DOHH2 (cell line): ENCODE measurements around the gene BCAR3.

Experiments used
- H3F3A ChIP-seq: fragments of 200-600 bp; sonication (generic), shearing (Covaris generic); 2 replicates; pipeline ENCODE4 v1.6.0; 2016; ENCODE audit warnings: antibody characterized with exemption, mild to moderate bottlenecking; ENCODE audit not compliant: control insufficient read depth, insufficient read depth
- H3K27ac ChIP-seq: fragments of 200-600 bp; sonication (generic); 2 replicates; pipeline ENCODE4 v1.5.1; 2014; ENCODE audit warnings: low read depth, mild to moderate bottlenecking, low read length, moderate library complexity
- H3K27me3 ChIP-seq: fragments of 200-600 bp; sonication (generic); 2 replicates; pipeline ENCODE4 v1.6.1; 2014; ENCODE audit warnings: mild to moderate bottlenecking, low read length, mixed read lengths; ENCODE audit not compliant: control insufficient read depth
- H3K36me3 ChIP-seq: fragments of 200-600 bp; sonication (generic); 2 replicates; pipeline ENCODE4 v1.6.1; 2014; ENCODE audit warnings: mild to moderate bottlenecking, low read length, moderate library complexity, mixed read lengths; ENCODE audit not compliant: control insufficient read depth
- H3K4me1 ChIP-seq: fragments of 200-600 bp; sonication (generic); 2 replicates; pipeline ENCODE4 v1.6.1; 2014; ENCODE audit warnings: mild to moderate bottlenecking, low read length, mixed read lengths; ENCODE audit not compliant: control insufficient read depth
- H3K4me2 ChIP-seq: fragments of 200-600 bp; sonication (generic); 2 replicates; pipeline ENCODE4 v1.6.0; 2014; ENCODE audit warnings: mild to moderate bottlenecking, low read length, moderate library complexity
- H3K4me3 ChIP-seq: fragments of 200-600 bp; sonication (generic); 2 replicates; pipeline ENCODE4 v1.5.1; 2014; ENCODE audit warnings: mild to moderate bottlenecking, low read length, mixed read lengths
- H3K79me2 ChIP-seq: fragments of 200-600 bp; sonication (generic); 2 replicates; pipeline ENCODE4 v1.6.1; 2014; ENCODE audit warnings: mild to moderate bottlenecking, low read length, mixed read lengths; ENCODE audit not compliant: control insufficient read depth
- H3K9me2 ChIP-seq: fragments of 200-600 bp; sonication (generic); replicated peaks from 2 replicates; pipeline ENCODE4 v1.6.1; 2014; ENCODE audit warnings: mild to moderate bottlenecking, low read length, mixed read lengths; ENCODE audit not compliant: control insufficient read depth
- H3K9me3 ChIP-seq: fragments of 200-600 bp; sonication (generic); 2 replicates; pipeline ENCODE4 v1.6.1; 2014; ENCODE audit warnings: antibody characterized with exemption, low read length, mixed read lengths; ENCODE audit not compliant: control insufficient read depth, insufficient read depth
- H4K20me1 ChIP-seq: fragments of 200-600 bp; sonication (generic); 2 replicates; pipeline ENCODE4 v1.6.0; 2014; ENCODE audit warnings: low read depth, mild to moderate bottlenecking, antibody characterized with exemption, low read length, moderate library complexity; ENCODE audit not compliant: control insufficient read depth, insufficient read depth
- EZH2phosphoT487 ChIP-seq: fragments of 200-600 bp; sonication (generic); IDR thresholded peaks from 2 replicates; pipeline ENCODE4 v1.6.1; 2017; ENCODE audit warnings: borderline replicate concordance, mild to moderate bottlenecking, antibody characterized with exemption, low read length, moderate library complexity, mixed read lengths
- TF ChIP-seq, protein P1 (sequence below): fragments of 200-600 bp; sonication (generic); IDR thresholded peaks from one replicate; pipeline ENCODE4 v1.5.1; 2014; ENCODE audit warnings: antibody characterized with exemption, mild to moderate bottlenecking, low read depth, low read length; ENCODE audit not compliant: poor library complexity, severe bottlenecking

Gene BCAR3

DNA sequence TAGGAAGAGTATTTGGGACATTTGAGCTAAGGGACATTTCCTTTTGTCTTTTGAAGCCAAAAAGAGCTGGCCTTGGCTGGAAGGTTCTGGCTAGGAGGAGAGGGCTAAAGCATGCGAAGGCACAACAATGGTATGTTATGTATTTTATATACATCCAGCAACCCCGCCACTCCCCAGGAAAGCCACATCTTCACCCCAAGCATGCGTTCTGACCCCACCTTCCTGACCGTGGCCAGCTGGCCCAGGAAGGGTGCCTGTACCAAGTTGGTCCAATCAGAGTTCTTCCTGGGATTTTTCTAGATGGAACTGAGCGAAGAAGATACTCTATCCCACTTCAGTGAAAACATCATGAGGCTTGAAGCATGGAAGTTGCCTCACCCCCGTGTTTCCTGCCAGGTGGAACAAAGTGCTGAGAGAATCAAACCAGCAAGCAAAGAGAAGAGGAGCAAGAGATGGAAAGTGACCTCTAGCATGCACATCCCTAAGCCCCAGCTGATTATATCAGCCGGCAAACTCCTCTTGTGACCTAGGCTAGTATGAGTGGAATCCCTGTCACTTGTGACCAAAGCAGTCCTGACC is 82.7 kb downstream of the BCAR3 start:
- Histone ChIP-seq H3K4me2 (no peak overlapping the region), H3K79me2 (peaks cover 98% of the 10 kb centered on the region), H3F3A (peaks cover 7% of the 10 kb centered on the region; the same call in 1 of the 2 replicates), H4K20me1 (peaks cover 14% of the 10 kb centered on the region; the same call in 1 of the 2 replicates), H3K27ac (no peak overlapping the region), H3K9me3 (no peaks in the 10 kb centered on the region), H3K4me3 (no peak overlapping the region), H3K27me3 (no peaks in the 10 kb centered on the region), H3K4me1 (0 out of 2 replicates have a peak, but pooled peaks cover 4% of the 10 kb centered on the region), H3K9me2 (no peaks in the 10 kb centered on the region), H3K36me3 (peaks cover 15% of the 10 kb centered on the region)
- no peak for TF ChIP-seq EZH2phosphoT487
- TF ChIP-seq, protein P1, sequence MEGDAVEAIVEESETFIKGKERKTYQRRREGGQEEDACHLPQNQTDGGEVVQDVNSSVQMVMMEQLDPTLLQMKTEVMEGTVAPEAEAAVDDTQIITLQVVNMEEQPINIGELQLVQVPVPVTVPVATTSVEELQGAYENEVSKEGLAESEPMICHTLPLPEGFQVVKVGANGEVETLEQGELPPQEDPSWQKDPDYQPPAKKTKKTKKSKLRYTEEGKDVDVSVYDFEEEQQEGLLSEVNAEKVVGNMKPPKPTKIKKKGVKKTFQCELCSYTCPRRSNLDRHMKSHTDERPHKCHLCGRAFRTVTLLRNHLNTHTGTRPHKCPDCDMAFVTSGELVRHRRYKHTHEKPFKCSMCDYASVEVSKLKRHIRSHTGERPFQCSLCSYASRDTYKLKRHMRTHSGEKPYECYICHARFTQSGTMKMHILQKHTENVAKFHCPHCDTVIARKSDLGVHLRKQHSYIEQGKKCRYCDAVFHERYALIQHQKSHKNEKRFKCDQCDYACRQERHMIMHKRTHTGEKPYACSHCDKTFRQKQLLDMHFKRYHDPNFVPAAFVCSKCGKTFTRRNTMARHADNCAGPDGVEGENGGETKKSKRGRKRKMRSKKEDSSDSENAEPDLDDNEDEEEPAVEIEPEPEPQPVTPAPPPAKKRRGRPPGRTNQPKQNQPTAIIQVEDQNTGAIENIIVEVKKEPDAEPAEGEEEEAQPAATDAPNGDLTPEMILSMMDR = no peak

DNA sequence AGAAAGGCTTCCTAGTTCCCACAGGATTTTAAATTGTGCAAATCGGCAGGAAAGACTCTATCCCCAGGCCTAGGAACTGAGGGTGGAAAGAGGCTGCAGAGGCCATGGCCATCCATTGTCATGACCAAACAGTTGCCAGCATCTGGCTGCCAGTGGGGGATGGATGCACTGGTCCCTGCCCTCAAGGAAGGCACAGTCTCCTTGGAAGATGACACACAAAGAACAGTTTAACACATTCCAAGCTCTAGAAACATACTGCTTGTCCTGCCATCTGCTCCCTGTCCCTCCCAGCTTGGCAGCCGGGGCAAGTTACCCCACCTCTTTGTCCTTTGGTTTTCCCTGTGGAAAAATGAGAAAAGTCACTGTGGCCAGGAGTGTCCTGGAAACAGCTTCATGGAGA is 83.2 kb downstream of the BCAR3 start:
- Histone ChIP-seq H3K9me3 (no peaks in the 10 kb centered on the region), H4K20me1 (peaks cover 14% of the 10 kb centered on the region; the same call in 1 of the 2 replicates), H3K4me2 (no peak overlapping the region), H3K9me2 (no peaks in the 10 kb centered on the region), H3F3A (peaks cover 12% of the 10 kb centered on the region; the same call in 1 of the 2 replicates), H3K4me1 (peaks cover 10% of the 10 kb centered on the region; the same call in 1 of the 2 replicates), H3K27me3 (no peaks in the 10 kb centered on the region), H3K4me3 (no peak overlapping the region), H3K79me2 (peaks cover 98% of the 10 kb centered on the region), H3K27ac (no peak overlapping the region), H3K36me3 (peaks cover 16% of the 10 kb centered on the region)
- TF ChIP-seq EZH2phosphoT487 = no peak
- TF ChIP-seq, protein P1 = no peak

DNA sequence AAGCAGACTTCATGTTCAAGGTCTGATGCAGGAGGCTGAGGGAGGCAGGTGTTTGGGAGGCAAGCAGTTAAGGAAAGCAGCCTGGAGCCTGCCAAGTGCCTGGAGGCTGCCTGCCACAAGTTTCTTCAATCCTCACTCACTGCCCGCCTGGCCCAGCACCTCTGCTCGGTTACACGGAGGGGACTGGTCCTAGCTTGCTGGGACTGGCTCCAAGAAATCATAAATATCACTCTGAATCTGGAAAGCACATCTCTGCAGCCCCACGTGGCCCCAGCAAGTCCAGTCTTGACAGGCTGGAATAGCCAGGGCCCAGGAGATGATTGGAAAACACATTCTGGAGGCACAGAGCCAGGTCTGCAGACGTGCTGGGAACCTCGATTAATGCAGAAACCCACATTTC is 83.9 kb downstream of the BCAR3 start:
- H4K20me1 ChIP-seq = peaks cover 14% of the 10 kb centered on the region; the same call in 1 of the 2 replicates
- H3K4me2 ChIP-seq = no peak overlapping the region
- peaks cover 16% of the 10 kb centered on the region for H3K36me3 ChIP-seq
- no peak overlapping the region for H3K4me3 ChIP-seq
- peaks cover 97% of the 10 kb centered on the region for H3K79me2 ChIP-seq
- H3K27me3 ChIP-seq = no peaks in the 10 kb centered on the region
- TF ChIP-seq EZH2phosphoT487 = no peak
- TF ChIP-seq, protein P1 = no peak
- peaks cover 18% of the 10 kb centered on the region; the same call in 1 of the 2 replicates for H3F3A ChIP-seq
- H3K9me2 ChIP-seq = no peaks in the 10 kb centered on the region
- H3K4me1 ChIP-seq = peaks cover 14% of the 10 kb centered on the region
- H3K9me3 ChIP-seq = no peaks in the 10 kb centered on the region
- H3K27ac ChIP-seq = no peak overlapping the region
